Osteoblast (primary cell): ENCODE results near the gene VAV2. TPM values are rescaled to one million over a fixed set of nuclear protein-coding genes. Genes with fewer than 3 reads are reported as not detected.

Source experiments
- DNase-seq: peaks from one replicate; pipeline ENCODE4 v3.0.0; 2011; ENCODE audit warnings: low spot score, mixed read lengths; ENCODE audit not compliant: insufficient read length; ENCODE audit errors: missing footprints
- H2AFZ ChIP-seq: 2 replicates; pipeline ENCODE4 v1.6.0; 2011; ENCODE audit warnings: mild to moderate bottlenecking, low read length
- H3K27ac ChIP-seq: 2 replicates; pipeline ENCODE4 v1.5.1; 2011; ENCODE audit warnings: mild to moderate bottlenecking, low read depth, low read length, moderate library complexity
- H3K27me3 ChIP-seq: 2 replicates; pipeline ENCODE4 v1.6.0; 2012; ENCODE audit warnings: mild to moderate bottlenecking, control low read depth, inconsistent platforms, low read length, moderate library complexity; ENCODE audit not compliant: insufficient read depth
- H3K36me3 ChIP-seq: 2 replicates; pipeline ENCODE4 v1.5.1; 2011; ENCODE audit warnings: mild to moderate bottlenecking, low read length, control low read depth, moderate library complexity; ENCODE audit not compliant: insufficient read depth
- H3K4me1 ChIP-seq: 2 replicates; pipeline ENCODE4 v1.5.1; 2011; ENCODE audit warnings: mild to moderate bottlenecking, low read length, control low read depth, moderate library complexity; ENCODE audit not compliant: insufficient read depth
- H3K4me2 ChIP-seq: 2 replicates; pipeline ENCODE4 v1.6.0; 2011; ENCODE audit warnings: mild to moderate bottlenecking, low read length; ENCODE audit not compliant: insufficient read depth
- H3K4me3 ChIP-seq: fragments of 200-600 bp; sonication (generic); 3 replicates; pipeline ENCODE4 v1.5.1; 2012; ENCODE audit warnings: mild to moderate bottlenecking, low read length, inconsistent platforms; ENCODE audit not compliant: insufficient read depth
- H3K79me2 ChIP-seq: 2 replicates; pipeline ENCODE4 v1.6.0; 2012; ENCODE audit warnings: mild to moderate bottlenecking, low read length, control low read depth, inconsistent platforms; ENCODE audit not compliant: insufficient read depth
- H3K9me3 ChIP-seq: 2 replicates; pipeline ENCODE4 v1.5.1; 2011; ENCODE audit warnings: low read depth, low read length, control low read depth
- H4K20me1 ChIP-seq: 2 replicates; pipeline ENCODE4 v1.6.0; 2012; ENCODE audit warnings: mild to moderate bottlenecking, low read length, control low read depth; ENCODE audit not compliant: insufficient read depth
- CTCF ChIP-seq: IDR thresholded peaks from 2 replicates; pipeline ENCODE4 v1.5.1; 2011; ENCODE audit warnings: mild to moderate bottlenecking, low read depth, low read length, moderate library complexity; ENCODE audit errors: extremely low read depth
- total RNA-seq: library from RNA; depleted of rRNA; stranded (reverse); fragments of >200 nt; gene quantifications from 2 replicates; pipeline ENCODE4 v1.2.3, GENCODE V29; 2012

VAV2 gene
- total RNA-seq, 1 donor: 8.0 TPM

GRCh38 chr9:133878402-133878801, 113.7 kb downstream of the VAV2 start:
- no peak overlapping the region for H2AFZ ChIP-seq
- no peaks in the 10 kb centered on the region for H3K9me3 ChIP-seq
- H3K4me1 ChIP-seq: peaks cover 9% of the 10 kb centered on the region
- no peak overlapping the region for H3K4me3 ChIP-seq
- no peak overlapping the region for H3K4me2 ChIP-seq
- no peak for DNase-seq
- H4K20me1 ChIP-seq: peaks cover 66% of the 10 kb centered on the region
- no peak overlapping the region for H3K27ac ChIP-seq
- no peaks in the 10 kb centered on the region for H3K27me3 ChIP-seq
- H3K79me2 ChIP-seq: peaks cover 79% of the 10 kb centered on the region
- no peaks in the 10 kb centered on the region for H3K36me3 ChIP-seq
- no peak for TF ChIP-seq CTCF

- Histone ChIP-seq H3K79me2 (peaks cover 79% of the 10 kb centered on the region), H3K27me3 (no peaks in the 10 kb centered on the region), H3K9me3 (no peaks in the 10 kb centered on the region), H3K4me3 (no peak overlapping the region), H3K36me3 (no peaks in the 10 kb centered on the region), H2AFZ (no peak overlapping the region), H3K4me2 (no peak overlapping the region), H3K4me1 (peaks cover 9% of the 10 kb centered on the region), H4K20me1 (peaks cover 67% of the 10 kb centered on the region), H3K27ac (no peak overlapping the region)
- DNase-seq: no peak
- no peak for TF ChIP-seq CTCF
These were observed 114.2 kb downstream of the VAV2 start for GRCh38 chr9:133877967-133878366.

DNA sequence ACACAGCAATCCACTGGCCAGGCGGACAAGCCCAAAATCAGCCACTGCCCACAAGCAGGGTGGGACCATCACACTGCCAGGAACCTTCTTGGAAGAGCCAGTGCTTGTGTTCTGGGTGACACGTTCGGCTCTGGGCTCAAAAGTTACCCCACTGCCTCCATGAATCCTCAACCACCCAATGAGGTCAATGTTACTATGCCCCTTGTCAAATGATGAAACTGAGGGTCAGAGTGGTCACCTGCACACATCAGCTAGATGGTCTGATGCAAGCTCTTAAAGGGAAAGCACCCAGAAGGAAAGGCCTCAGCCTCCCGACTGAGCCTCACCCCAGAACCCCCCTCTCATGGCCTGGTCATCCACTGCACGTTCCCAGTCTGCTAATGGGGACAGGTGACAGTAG, 114.8 kb downstream of the VAV2 start:
- no peak overlapping the region for H2AFZ ChIP-seq
- H3K4me1 ChIP-seq: peaks cover 9% of the 10 kb centered on the region
- peak; percentile 58 for DNase-seq
- H3K27ac ChIP-seq: no peak overlapping the region
- H3K4me3 ChIP-seq: no peak overlapping the region
- H3K27me3 ChIP-seq: no peaks in the 10 kb centered on the region
- H3K79me2 ChIP-seq: peaks cover 75% of the 10 kb centered on the region
- peaks cover 70% of the 10 kb centered on the region for H4K20me1 ChIP-seq
- no peak for TF ChIP-seq CTCF
- H3K9me3 ChIP-seq: no peaks in the 10 kb centered on the region
- no peaks in the 10 kb centered on the region for H3K36me3 ChIP-seq
- no peak overlapping the region for H3K4me2 ChIP-seq

- H3K79me2 ChIP-seq: peaks cover 75% of the 10 kb centered on the region
These were observed 115.3 kb downstream of the VAV2 start for GRCh38 chr9:133876836-133877235.

More at GRCh38 chr9:133876836-133877235, 115.3 kb downstream of the VAV2 start:
- Histone ChIP-seq H3K27ac (no peak overlapping the region), H3K4me1 (peaks cover 9% of the 10 kb centered on the region), H3K4me2 (no peak overlapping the region), H3K4me3 (no peak overlapping the region), H4K20me1 (peaks cover 69% of the 10 kb centered on the region), H2AFZ (no peak overlapping the region), H3K36me3 (no peaks in the 10 kb centered on the region), H3K27me3 (no peaks in the 10 kb centered on the region), H3K9me3 (no peaks in the 10 kb centered on the region)
- no peak for TF ChIP-seq CTCF
- no peak for DNase-seq
